Left hindlimb (tissue), 1 donor: Measurements from ENCODE around the gene LIMK1.
"Not testable (repeated sequence)": the region's sequence is repeated elsewhere in the genome, so short reads cannot be mapped to it uniquely, and the experiment has no call there.

Source experiments
- DNase-seq: peaks from one replicate; pipeline ENCODE4 v3.0.0-alpha.2; 2018

LIMK1 gene

DNA sequence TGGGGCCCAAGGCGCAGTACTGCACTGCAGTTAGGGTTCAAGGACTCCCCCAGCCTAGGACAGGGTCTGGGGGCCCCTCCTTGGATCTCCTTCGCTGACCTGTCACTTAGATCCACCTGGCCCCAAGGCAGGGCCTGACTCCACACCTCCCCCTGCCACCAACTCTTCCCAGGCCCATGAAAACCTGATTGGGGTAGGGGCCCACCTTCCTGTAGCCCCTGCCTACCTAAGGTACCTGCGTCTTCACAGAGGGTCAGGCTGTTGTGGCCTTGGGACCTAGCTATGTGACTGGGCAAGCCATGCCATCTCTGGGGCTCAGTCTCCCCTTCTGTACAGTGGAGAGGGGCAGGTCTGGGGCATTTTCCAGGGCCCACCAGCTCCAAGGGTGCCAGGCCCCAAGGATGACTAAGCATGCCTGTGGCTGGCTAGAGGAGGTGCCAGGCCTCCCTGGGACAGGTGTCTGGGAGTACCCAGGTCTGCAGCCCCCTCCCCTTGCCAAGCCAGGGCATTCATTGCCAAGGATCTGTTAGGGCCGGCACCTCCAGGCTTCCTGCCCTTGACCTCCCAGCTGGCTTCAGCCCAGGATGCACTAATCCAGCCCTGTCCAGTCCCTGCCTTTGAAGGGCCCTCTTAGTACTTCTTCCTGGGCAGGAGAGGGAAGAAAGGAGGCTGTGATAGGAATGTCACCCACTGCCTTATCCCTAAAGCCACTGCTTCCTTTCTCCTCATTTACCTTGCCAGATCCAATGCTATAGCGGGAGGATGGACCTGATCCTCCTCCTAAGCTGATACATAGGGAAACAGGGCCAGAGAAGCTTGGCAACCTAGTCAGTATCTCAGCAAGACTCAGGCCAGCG is 1.3 kb downstream of the LIMK1 start:
- DNase-seq = no peak

GRCh38 chr7:74087791-74088453 is 4.3 kb downstream of the LIMK1 start:
- no peak for DNase-seq

DNA sequence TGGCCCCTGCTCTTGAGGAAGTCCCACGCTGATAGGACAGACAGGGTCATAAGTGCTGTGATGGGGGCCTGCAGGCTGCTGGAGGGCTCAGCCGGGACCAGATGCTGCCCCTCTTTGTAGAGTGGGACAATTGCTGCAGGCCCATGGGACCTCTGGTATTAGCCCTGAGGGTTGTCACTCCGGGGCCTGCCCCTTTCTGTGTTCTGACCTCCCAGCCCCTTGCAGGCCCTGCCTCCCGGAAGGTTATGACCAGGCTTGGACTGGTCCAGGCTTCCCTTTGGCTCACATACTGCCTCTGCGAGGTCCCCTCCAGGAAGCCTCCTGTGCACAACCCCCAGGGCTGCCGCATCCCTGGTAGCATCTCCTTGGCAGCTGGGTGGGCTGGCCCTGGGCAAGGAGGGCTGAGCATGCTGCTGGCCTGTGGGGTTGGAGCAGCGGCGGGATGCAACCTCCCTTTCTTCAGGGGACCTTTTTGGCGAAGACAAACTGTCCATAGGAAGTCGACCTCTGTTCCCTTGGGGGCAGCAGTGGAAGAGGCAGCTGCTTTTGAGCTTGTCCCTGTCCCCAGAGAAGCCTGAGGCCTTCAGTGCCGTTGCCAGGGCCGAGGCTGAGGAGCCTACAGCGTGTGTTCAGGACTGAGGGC is 8.8 kb downstream of the LIMK1 start:
- DNase-seq = no peak

DNA sequence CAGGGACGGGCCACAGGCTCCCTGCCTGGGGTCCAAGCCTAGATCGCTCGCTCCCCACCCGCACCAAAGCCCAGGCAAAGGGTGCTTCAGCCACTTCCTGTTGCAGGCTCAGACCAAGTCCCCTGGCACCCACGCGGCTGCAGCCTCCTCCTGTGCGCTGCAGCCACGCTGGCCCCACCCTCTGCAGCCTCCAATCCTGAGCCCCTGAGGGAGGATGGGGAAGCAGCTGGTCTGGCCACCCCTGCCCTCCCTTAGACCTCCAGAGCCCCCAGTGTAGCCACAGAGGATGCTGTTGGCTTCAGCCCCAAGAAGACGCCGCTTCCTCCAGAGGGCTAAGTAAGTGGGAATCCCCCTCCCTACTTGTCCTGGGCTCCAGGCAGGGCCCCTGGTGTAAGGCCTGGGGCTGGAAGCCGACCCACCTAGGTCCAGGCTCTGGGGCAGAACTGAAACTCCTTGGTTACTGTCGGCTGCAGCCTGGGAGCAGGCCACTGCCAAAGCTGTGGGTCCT is 9.4 kb downstream of the LIMK1 start:
- peak; percentile 33 for DNase-seq

- no peak for DNase-seq
Measured at GRCh38 chr7:74093671-74094223, 10.1 kb downstream of the LIMK1 start.

DNA sequence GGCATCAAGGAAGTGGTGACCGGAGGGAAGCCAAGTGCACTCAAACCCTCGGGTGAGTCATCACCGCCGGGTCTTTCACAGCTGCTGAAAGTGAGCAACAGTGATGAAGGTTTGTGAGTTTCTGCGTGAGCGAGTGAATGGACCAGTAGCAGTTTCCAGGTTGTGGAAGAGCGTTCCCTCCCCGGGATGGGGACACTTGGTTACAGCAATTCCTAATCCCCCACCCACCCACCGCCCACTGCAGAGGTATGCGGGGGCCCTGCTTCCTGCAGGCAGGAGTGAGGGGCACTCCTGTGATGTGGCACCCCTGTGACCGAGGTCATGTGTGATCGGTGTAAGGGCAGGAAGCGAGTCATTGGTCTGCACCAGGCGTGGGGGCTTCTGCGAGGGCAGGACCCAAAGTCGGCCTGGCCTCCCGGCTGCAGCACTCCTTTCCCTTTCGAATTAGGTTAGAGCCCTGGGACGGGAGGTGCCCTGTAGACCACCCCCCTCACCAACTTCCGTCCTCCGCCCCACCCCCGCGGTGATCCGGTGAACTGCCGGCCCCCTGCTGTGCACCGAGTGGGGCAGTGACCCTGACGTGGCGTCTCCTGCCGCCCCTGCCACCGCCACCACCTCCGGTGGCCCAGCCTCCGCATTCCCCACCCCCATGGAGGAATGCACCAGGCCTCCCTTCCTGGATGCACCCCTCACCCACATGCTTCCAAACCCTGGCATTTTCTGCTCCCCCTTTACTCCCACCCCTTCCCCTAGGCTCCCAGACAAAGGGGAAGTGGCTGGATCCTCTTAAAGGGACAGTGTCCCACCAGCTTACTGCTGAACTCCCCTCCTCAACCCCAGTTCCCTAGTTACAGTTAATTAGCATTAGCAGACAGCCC is 10.9 kb downstream of the LIMK1 start:
- peak; percentile 81 for DNase-seq

DNA sequence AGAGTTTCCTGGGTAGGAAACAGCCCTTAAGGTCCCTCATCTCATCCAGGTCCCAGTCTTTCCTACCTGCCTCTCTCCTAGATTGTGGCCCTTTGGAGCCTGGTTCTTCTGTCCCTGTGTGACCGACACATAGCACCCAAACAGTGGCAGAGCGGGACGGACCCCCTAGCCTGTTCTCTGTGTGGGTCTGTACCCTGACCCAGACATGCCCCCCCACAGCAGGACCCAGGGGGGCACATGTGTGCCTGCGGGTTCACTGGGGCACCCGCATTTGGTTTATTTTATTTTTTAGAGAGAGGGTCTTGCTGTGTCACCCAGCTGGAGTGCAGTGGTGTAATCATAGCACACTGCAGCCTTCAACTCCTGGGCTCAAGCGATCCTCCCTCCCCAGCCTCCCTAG is 11.5 kb downstream of the LIMK1 start:
- no peak for DNase-seq

DNA sequence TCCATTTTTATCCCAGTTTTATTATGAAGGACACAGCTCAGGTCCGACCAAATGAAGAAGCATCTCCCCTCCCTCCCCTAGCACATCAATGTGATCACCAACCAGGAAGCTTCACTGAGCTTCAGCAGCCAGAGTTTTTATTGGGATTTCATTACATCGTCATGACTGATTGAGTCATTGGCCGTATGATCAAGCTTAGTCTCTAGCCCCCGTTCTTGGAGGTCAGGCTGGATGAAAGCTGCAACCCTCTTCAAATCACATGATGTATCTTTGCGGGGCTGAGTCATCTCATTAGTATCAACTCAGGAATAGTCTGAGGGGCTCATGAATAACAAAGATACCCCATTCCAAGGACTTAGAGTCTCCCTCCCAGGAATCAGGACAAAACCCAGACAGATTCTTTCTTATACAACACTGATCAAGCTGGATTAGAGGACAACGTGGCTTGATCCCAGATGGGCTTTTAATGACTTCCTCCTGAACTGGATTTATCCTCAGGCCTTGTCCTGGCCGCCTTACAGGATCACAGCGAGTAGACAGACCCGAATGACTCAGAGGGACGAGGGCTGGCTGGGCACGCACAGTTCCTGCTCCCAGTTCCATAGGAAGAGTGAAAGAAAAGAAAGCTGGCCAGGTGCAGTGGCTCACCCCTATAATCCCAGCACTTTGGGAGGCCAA is 14.5 kb downstream of the LIMK1 start:
- no peak for DNase-seq

DNA sequence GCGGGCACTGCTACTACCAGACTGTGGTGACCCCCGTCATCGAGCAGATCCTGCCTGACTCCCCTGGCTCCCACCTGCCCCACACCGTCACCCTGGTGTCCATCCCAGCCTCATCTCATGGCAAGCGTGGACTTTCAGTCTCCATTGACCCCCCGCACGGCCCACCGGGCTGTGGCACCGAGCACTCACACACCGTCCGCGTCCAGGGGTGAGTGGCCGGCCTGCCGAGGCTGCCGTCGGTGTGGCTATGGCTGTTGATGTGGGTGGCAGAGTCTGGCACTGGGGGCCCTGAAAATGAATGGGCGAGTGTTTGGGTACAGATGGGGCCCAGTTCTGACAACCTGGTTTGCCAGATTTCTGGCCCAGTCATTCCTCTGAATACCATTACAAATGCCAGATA is 15.4 kb downstream of the LIMK1 start:
- no peak for DNase-seq

DNA sequence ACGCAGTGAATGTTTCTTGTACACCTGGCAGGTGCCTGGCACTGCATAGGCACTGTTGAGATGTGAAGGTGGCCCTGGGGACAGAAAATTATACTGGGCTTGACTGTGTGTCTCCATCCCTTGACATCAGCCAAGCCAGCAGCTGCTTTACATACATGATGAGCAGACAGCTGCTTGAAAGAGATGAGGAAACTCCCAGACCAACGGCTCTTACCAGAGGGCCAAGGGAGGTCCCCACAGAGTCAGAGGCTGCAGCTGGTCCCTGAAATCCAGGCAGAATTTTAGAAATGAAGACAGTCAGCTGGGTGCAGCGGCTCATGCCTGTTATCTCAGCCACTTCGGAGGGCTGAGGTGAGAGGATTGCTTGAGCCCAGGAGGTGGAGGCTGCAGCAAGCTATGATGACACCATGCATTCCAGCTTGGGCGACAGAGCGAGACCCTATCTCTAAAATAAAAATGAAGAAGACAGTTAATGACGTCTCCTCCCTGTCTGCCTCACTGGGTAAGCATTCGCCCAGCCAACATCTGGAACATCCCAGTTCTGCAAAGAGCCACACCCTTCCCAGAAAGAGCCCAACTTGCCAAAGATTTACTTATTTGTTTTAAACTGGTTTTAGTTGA is 17.6 kb downstream of the LIMK1 start:
- no peak for DNase-seq

GRCh38 chr7:74103219-74103772 is 19.7 kb downstream of the LIMK1 start:
- no peak for DNase-seq

GRCh38 chr7:74104702-74105101 is 21.1 kb downstream of the LIMK1 start:
- DNase-seq = no peak

DNA sequence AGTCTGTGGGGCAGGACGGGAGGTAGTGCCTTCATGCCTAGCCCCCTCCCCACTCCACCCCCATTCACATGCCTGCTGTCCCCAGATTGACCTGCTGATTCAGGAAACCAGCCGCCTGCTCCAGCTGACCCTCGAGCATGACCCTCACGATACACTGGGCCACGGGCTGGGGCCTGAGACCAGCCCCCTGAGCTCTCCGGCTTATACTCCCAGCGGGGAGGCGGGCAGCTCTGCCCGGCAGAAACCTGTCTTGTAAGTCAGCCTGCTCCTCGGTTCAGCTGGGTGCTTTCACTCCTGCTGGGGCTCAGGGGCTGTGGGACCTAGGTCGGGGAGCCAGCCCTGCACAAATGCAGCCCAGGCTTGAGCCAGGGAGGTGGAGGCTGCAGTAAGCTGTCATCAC is 22.4 kb downstream of the LIMK1 start:
- DNase-seq = no peak

DNA sequence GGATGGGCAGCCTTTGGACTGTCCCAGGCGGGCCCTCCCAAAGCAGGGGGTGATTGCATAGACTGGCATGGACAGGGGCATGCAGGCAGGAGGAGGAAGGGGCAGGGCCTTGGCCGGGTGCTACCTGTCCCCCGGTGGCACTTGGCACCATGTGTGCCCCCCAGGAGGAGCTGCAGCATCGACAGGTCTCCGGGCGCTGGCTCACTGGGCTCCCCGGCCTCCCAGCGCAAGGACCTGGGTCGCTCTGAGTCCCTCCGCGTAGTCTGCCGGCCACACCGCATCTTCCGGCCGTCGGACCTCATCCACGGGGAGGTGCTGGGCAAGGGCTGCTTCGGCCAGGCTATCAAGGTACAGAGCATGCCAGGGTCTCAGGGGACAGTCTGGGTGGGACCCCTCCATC is 23.2 kb downstream of the LIMK1 start:
- no peak for DNase-seq

- no peak for DNase-seq
Measured at GRCh38 chr7:74115326-74115725, 31.7 kb downstream of the LIMK1 start.

DNA sequence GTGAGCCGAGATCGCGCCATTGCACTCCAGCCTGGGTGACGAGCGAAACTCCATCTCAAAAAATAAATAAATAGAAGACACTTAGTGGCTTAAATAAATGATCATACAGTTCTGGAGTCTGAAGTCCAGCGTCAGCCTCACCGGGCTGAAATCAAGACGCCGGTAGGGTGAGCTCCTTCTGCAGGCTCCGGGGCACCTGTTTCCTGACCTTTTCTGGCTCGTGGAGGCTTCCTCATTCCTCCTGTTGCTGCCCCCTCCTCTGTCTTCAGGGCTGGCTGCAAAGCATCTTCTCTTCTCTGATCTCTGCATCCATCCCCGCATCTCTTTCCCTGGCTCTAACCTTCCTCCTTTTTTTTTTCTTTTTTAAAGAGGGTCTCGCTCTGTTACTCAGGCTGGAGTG is 32.8 kb downstream of the LIMK1 start:
- DNase-seq = no peak

GRCh38 chr7:74119831-74120230 is 36.2 kb downstream of the LIMK1 start:
- no peak for DNase-seq

DNA sequence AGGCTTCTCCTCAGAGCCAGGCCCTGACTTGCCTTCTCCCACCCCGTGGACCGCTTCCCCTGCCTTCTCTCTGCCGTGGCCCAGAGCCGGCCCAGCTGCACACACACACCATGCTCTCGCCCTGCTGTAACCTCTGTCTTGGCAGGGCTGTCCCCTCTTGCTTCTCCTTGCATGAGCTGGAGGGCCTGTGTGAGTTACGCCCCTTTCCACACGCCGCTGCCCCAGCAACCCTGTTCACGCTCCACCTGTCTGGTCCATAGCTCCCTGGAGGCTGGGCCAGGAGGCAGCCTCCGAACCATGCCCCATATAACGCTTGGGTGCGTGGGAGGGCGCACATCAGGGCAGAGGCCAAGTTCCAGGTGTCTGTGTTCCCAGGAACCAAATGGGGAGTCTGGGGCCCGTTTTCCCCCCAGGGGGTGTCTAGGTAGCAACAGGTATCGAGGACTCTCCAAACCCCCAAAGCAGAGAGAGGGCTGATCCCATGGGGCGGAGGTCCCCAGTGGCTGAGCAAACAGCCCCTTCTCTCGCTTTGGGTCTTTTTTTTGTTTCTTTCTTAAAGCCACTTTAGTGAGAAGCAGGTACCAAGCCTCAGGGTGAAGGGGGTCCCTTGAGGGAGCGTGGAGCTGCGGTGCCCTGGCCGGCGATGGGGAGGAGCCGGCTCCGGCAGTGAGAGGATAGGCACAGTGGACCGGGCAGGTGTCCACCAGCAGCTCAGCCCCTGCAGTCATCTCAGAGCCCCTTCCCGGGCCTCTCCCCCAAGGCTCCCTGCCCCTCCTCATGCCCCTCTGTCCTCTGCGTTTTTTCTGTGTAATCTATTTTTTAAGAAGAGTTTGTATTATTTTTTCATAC is 38.0 kb downstream of the LIMK1 start:
- no peak for DNase-seq

DNA sequence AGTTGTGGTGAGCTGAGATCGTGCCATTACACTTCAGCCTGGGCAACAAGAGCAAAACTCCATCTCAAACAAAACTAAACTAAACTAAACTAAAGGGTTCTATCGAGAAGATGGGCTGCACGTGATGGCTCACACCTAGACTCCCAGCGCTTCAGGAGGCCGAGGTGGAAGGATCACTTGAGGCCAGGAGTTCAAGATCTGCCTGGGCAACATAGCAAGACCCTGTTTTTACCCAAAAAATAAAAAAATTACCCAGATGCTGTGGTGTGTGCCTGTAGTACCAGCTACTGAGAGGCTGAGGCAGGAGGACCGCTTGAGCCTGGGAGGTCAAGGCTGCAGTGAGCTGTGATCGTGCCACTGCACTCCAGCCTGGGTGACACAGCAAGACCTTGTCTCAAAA is 40.3 kb downstream of the LIMK1 start:
- not testable (repeated sequence) for DNase-seq
